GM19395 (cell line): ENCODE results near the gene BCL2L11.
"Not testable (repeated sequence)": the region's sequence is repeated elsewhere in the genome, so short reads cannot be mapped to it uniquely, and the experiment has no call there.

Source experiments
- ATAC-seq: cut with Tn5 transposase; IDR thresholded peaks from one replicate; pipeline ENCODE4 v1.9.1; 2021; ENCODE audit warnings: mild to moderate bottlenecking, moderate library complexity; ENCODE audit not compliant: unreplicated experiment

BCL2L11 gene, protein sequence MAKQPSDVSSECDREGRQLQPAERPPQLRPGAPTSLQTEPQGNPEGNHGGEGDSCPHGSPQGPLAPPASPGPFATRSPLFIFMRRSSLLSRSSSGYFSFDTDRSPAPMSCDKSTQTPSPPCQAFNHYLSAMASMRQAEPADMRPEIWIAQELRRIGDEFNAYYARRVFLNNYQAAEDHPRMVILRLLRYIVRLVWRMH

DNA sequence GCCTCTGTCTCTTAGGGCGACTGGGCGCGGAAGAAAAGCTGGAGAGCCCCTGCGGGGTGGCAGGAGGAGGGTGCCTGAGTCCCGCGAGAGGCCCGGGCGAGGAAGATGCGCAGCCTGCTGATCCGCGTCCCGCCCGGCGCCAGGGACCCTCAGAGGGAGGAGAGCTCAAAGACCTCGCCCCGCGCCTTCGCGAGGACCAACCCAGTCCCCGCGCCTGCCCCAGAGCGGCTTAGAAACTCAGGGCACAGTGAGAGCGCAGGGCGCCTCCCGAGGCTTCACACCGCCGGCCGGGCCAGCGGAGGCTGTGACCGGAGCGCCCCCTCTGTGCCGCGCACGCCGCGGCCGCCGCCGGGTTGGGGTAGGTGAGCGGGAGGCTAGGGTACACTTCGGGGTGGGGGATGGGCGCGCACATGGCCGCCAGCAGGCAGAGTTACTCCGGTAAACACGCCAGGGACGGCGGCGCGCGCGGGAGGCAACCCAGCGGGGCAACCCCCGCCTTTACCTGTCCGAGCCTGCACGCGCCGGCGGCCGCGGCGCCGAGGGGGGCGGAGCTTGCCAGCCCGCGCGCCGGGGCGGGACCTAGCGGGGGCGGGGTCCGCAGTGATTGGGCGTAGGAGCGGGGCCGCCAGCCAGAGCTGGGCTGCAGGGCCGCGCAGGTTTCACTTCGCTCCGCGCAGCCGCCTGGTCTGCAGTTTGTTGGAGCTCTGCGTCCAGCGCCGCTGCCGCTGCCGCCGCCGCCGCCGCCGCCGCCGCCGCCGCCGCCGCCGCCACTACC, at the start of gene BCL2L11:
Gene BCL2L11, plus strand, starts transcription at position 662 of the 775 bp plus-strand sequence. CDS start 2,832 bp downstream, outside the sequence.
- ATAC-seq = peak; percentile 60

DNA sequence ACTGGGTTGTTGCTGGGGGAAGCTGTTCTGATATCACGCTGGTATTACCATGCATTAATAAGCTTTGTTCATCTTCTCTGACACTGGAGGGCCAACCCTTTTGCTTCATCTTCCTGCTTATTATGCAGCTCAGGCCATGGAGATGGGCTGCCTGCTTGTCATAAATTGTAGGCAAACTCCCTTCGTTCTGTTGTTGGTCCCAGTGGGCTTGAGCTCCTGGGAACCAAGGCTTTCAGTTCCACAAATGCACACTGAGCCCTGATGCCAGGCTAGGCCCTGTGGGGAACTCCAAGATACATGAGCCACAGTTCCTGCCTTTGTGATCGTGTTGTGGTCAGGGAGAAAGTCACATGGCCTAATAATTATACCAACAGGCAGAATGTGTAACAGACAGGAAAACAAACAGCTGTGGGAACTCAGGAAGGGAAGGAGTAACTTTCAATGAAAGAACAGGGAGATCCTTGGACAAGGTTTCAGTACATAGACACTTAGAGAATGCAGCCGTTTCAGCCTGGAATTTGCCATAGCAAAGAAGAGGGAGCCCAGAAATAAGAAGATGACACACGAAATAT, 49.0 kb upstream of the BCL2L11 start:
- ATAC-seq = no peak

DNA sequence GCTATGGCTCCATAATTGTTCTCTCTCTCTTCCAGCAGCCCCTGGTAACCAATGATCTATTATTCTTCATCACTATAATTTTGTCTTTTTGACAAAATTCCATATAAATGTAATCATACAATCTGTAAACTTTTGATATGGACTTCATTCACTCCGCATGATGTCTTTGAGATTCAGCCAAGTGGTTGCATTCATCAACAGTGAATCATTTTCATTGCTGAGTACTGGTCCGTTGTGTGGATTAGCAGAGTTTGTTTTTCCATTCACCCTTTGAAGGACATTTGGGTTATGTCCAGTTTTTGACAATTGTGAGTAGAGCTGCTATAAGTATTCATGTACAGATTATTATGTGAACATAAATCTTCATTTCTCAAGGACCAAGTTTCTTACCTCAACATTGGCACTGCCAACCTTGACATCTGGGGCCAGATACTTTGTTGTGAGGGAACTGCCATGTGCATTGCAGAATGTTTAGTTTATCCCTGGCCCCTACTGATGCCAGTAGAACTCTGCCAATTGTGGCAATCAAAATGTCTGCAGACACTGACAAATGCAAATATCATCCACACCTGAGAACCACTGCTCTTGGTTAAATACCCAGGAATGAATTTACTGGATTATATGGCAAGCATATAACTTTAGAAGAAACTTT, 48.4 kb upstream of the BCL2L11 start:
- ATAC-seq = no peak

DNA sequence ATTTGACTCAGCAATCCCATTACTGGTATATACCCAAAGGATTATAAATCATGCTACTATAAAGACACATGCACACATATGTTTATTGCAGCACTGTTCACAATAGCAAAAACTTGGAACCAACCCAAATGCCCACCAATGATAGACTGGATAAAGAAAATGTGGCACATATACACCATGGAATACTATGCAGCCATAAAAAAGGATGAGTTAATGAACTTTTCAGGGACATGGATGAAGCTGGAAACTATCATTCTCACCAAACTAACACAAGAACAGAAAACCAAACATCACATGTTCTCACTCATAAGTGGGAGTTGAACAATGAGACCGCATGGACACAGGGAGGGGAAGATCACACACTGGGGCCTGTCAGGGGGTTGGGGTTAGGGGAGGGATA, 38.1 kb upstream of the BCL2L11 start:
- not testable (repeated sequence) for ATAC-seq

DNA sequence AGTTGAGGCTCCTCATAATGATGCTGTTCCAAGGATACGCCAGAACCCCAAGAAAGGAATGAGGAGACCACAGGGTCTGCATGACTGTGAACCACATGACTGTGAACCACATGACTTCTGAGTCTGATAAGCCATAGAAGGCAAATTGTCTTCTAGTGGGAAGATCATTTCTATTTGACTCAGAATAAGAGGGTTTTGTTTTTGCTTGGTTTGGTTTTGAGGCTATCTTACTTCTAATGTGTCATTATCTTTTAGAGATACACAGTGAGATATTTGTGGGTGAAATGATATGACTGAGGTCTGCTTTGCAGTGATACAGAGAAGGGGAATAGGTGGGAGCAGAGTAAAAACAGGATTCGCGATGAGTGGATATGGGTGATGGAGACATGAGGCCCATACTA, 28.9 kb upstream of the BCL2L11 start:
- ATAC-seq = no peak

DNA sequence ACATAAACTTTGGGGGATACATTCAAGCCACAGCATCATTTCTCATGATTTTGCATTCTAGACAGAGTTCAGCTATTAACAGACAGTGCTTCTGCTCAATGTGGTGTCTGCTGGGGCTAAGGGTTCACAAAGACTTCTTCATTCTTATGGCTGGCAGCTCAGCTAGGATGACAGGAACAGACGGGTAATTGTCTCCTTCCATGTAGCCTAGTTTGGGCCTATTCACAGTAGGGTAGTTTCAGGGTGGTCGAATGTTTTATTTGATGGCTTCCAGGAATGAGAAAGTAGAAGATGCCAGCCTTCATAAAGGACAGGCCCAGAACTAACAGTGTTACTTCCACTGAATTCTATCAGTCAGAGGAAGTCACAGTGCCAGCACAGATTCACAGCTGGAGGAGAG, 26.0 kb upstream of the BCL2L11 start:
- no peak for ATAC-seq

DNA sequence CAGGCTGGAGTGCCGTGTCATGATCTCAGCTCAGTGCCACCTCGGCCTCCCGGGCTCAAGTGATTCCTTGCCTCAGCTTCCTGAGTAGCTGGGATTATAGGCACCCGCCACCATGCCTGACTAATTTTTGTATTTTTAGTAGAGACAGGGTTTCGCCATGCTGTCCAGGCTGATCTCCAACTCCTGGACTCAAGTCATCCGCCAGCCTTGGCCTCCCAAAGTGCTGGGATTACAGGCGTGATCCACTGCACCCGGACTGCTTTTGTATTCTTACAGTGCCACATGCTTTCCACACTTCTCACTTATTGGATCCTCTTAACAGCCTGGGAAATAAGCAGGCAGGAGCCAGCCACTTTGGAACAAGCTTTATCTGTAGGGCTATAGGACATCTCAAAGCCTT, 25.3 kb upstream of the BCL2L11 start:
- ATAC-seq = no peak

DNA sequence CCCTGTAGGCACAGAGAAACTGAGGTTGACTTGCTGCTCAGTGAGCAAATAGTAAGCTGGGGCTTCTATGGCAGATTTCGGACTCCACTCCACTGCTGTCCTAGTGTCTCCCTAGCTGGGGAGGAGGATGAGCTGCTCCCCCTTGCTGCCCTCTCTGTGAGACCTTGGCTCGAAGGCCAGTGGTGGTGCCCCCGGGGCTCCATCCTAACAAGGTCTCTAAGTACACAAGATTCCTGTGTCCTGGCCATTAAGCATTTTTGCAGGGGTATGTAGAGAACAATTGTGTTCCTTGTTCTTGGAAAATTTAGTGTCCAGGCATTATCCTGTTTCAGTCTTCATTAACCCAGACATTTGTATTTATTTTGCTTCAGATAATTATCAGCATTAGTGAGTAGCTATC, 21.3 kb upstream of the BCL2L11 start:
- no peak for ATAC-seq

DNA sequence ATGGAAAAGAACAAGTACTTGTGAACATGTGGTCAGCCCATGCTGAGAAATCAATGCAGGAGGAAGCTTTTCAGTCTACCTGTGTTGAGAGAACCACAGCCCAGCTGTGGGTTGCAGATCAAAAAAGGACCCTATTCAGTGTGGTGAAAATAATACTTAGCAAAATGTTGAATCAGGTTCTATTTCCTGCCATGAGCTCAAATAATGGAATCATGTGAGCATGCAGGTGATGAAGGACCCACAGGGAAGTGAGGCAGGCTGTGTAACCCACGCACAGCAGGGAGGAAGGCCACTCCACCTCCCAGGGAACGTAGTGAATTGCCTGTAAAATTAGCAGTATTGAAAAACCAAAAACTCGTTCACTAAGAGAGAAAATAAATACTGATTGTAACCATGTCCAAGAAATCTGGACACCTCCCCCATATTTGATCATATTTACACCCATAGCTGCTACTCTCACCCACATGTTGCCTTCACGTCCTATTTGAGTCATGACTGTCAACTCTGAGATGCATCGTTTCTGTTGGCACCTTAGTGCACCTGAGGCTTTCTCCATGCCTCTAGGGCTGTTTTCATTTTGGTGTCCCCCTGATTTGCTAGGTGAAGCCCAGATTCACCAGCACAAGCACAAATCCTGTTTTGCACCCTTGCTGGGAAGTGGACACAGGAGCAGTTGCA, 20.5 kb upstream of the BCL2L11 start:
- ATAC-seq = peak; percentile 25

DNA sequence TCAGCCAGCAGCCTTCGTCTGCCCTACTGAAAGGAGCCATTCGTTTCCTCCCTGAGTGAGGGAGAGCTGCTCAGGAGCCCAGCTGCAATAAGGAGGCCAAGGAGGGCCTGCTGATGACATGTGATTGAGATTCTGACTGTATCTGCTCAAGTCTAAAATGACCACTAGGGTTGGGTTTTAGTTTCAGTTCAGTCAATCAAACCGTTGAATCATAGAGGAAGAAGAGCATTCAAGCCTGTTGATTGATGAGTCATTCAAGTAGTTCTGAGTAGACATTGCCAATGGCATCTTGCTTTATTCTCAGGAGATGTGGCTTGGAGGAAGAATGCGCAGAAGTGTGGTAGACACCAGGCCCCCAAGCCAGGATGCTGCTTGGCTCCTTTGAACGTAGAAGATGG, 19.9 kb upstream of the BCL2L11 start:
- ATAC-seq = peak; percentile 85

DNA sequence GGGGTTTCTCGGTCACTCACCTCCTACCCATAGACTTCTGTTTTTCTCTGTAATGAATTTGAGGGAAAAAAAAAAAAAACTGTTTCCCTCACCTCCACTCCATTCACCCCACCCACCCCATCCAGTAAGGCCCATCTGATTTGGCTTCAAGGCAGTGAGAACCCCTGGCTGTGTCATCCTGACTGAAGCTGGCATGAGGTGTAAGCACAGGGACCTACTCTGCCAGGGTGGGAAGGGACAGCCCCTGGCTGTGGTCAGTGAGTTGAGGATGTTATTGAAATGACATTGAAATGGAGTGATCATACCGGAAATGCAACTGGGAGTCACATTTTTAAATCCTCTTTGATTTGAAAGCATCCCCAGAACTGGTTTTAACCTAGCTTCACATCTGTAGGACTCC, 19.1 kb upstream of the BCL2L11 start:
- no peak for ATAC-seq

DNA sequence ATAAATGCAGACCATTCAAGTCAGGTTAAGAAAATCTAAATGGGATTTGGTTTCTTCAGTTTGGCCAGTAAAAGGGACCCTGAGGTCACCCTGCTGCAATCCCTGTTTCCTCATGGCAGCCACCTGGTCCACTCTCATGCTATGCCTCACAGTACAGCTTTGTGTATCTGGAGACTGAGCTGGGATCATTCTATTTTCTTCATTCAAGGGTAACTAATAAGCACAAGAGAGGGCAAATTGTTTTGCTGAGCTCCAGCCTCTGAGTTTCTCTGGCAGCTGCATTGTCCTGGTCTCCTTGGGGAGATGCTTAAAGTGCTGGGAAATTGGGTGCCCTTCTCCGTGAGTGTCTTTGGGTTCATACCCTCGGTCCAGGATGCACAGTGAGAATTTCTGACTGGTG, 18.5 kb upstream of the BCL2L11 start:
- ATAC-seq = no peak

DNA sequence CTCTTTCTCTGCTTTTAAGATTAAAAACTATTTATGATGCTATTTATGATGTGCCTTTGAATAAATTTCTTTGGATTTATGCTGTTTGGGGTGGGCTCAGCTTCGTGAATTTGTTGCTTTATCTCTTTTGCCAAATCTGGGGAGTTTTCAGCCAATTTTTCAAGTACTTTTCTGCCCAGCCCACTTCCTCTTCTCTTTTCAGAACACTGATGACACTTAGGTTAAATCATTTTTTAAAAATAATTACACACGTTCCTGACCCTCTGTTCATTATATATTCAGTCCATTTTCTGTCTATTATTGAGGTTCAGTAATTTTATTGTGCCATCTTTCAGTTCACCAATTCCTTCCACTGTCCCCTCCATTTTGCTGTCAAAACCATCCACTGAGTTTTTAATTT, 14.8 kb upstream of the BCL2L11 start:
- no peak for ATAC-seq

DNA sequence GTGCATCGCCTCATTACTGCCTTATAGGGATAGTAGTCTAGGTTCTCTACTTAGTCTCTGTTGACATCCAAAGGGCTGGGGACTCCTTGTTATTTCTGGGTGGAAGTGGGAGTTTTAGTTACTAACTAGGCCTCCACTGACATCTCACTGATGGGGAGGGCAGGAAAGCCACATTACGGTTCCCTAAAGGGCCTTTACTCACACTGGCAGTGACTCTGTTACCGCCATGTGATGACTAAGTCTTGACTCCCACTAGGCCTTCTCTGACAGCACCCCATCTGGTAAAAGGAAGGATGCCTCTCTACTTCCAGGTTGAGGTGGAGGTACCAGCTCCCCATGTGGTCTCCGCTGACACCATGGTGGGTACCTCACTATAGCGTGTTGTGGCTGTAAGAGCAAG, 14.0 kb upstream of the BCL2L11 start:
- no peak for ATAC-seq

DNA sequence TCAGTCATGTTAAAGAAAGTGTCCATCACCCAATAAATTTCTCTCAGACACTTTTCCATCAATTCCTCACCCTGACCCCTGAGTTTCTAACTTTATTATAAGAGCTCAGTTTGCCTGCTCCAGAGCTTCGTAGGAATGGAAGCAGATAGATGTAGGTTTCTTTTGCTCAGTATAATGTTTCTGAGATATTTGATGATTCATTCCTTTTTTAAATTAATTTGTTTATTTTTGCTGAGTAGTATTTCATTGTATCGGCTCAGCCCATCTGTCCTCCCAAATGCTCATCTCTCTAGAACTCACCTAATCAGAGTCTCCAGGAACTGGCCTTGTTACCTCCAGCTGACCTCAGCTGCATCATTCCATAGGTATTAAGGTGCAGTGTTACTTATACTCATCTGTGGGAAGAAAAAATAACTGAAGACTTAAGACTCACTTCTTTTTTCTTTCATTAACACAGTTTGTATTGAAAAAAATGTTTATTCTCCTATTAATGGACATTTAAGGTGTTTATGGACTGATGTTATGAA, 11.9 kb upstream of the BCL2L11 start:
- no peak for ATAC-seq

DNA sequence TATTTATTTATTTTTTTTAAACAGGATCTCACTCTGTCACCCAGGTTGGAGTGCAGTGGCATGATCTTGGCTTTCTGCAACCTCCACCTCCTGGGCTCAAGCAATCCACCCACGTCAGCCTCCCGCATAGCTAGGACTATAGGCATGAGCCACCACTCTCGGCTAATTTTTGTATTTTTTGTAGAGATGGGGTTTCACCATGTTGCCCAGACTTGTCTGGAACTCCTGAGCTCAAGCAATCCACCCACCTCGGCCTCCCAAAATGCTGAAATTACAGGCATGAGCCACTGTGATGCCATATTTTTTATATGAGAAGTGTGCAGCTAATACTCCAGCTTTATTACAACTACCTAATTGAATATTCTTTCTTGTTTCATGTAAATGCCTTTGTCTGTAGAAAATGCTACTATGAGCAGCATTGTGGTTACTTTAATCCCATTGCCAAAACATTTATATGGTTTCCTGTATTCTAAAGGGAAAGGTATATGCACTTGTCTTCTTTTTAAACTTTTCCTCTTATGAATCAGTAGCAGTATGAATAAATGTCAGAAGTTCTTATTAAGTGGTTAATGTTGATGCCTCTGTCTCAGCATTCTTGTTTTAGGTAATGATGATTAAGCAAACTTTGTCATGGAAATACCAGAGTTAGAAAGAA, 9.5 kb upstream of the BCL2L11 start:
- ATAC-seq = no peak

DNA sequence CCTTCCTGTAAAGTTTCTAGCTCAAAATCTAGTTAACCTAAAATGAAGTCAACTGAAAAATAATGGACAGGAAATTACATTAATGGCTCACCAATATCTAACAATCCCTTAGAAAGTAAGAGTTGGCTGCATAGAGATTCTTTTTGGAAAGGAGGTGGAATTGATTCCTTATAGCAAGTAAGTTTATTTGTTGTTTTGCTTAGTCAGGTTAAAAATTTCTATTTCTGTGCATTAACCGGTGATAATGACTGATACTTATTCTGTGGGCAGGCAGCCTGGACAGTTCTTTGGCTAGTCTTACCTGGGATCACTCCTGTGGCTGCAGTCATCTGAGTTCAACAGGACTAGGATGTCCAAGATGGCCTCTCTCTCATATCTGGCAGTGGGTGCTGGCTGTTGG, 6.9 kb upstream of the BCL2L11 start:
- no peak for ATAC-seq

DNA sequence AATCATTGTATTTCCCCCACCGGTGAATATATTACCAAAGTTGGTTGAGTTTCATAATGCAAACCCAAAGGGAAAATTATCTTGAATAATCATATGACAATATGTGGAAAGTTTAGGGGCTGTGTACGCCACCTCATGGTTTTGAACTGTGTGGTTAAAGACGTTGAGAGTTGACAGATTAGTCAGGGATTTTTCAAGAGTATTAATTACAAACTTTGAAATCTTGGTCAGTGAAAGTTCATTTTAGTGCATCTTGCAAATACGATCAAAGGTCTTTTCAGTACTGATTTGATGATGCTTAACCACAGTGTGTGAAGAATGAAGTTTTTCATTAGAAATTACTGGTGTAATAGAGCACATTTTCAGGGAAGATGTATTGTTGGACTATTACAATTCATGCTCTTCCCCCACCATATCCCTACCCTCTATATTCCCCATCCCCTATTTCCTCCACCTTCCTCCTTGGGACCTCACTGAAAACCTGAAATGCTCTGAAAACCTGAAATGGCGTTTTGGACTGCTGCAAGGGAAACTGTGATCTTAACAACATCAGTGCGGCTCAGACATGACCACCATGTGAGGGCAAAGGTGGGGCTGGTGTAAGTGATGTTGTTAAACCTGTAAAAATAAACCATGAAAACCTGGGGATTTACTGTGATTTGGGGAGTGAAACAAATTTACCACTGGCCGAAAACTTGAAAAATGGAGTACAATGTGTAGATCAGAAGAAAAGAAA, 4.5 kb upstream of the BCL2L11 start:
- no peak for ATAC-seq

DNA sequence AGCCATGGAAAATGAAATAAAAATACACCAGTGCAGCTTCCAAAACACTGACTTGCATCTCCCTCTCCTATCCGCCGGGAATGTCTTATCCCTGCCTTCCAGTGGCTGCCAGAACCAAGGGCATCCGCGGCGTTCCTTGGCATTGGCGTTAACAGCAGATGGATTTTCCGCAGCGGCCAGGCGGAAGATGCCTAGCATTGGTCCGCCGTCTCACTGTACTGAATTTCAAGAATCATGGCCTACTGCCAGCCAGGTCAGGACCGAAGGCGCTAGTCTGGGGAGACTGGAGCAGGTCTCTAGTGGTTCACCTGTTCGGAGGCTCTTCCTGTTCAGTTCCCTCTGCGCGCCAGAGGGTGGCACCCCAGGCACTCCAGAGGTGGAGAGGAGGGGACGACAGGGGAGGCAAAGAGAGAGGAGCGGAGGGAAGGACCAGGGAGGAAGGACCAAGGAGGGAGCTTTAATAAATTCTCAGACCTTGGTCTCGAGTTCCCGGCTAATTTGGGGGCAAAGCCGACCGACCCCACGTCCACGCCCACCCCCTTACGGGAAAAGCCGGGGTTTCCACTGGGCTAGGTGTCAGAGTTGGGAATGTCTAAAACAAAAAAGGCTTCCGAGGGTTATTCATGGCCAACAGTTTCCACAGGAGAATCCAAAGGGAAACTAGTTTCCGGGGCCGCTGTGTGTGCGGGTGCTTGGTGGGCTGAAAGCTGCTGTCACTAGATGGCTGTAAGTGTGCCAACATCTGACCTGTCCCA, 3.7 kb upstream of the BCL2L11 start:
- ATAC-seq = no peak
